HEK293 (cell line): ENCODE data around the gene SEC16A.

Source experiments
- CTCF ChIP-seq: fragments of 450-650 bp; formaldehyde crosslinking; IDR thresholded peaks from 2 replicates; pipeline ENCODE4 v1.5.1; 2016; ENCODE audit warnings: missing biosample characterization, missing genetic modification characterization
- IKZF3 ChIP-seq: fragments of 450-650 bp; IDR thresholded peaks from 2 replicates; pipeline ENCODE4 v1.5.0; 2018; ENCODE audit warnings: missing biosample characterization, mild to moderate bottlenecking, missing genetic modification characterization, moderate library complexity
- KLF8 ChIP-seq: fragments of 450-650 bp; formaldehyde crosslinking; IDR thresholded peaks from 2 replicates; pipeline ENCODE4 v1.5.1; 2016; ENCODE audit warnings: missing biosample characterization, missing genetic modification characterization
- TSHZ1 ChIP-seq: fragments of 450-650 bp; formaldehyde crosslinking; IDR thresholded peaks from 2 replicates; pipeline ENCODE4 v1.5.1; 2016; ENCODE audit warnings: missing biosample characterization, missing genetic modification characterization, borderline replicate concordance
- ZBTB44 ChIP-seq: fragments of 450-650 bp; IDR thresholded peaks from 2 replicates; pipeline ENCODE4 v1.5.1; 2018; ENCODE audit warnings: missing biosample characterization, mild to moderate bottlenecking, missing genetic modification characterization
- ZNF114 ChIP-seq: fragments of 450-650 bp; formaldehyde crosslinking; IDR thresholded peaks from 2 replicates; pipeline ENCODE4 v1.5.0; 2017; ENCODE audit warnings: missing biosample characterization, missing genetic modification characterization
- ZNF202 ChIP-seq: fragments of 450-650 bp; formaldehyde crosslinking; IDR thresholded peaks from 2 replicates; pipeline ENCODE4 v1.5.1; 2016; ENCODE audit warnings: missing biosample characterization, missing genetic modification characterization, borderline replicate concordance
- ZNF24 ChIP-seq: fragments of 450-650 bp; formaldehyde crosslinking; IDR thresholded peaks from 2 replicates; pipeline ENCODE4 v1.5.1; 2016; ENCODE audit warnings: missing biosample characterization, missing genetic modification characterization
- ZNF266 ChIP-seq: fragments of 450-650 bp; formaldehyde crosslinking; IDR thresholded peaks from 2 replicates; pipeline ENCODE4 v1.5.1; 2016; ENCODE audit warnings: missing biosample characterization, missing genetic modification characterization, low read depth
- ZNF280D ChIP-seq: fragments of 450-650 bp; formaldehyde crosslinking; IDR thresholded peaks from 2 replicates; pipeline ENCODE4 v1.5.1; 2016; ENCODE audit warnings: missing biosample characterization, missing genetic modification characterization
- ZNF350 ChIP-seq: fragments of 450-650 bp; formaldehyde crosslinking; IDR thresholded peaks from 2 replicates; pipeline ENCODE4 v1.5.0; 2017; ENCODE audit warnings: missing biosample characterization, mild to moderate bottlenecking, missing genetic modification characterization
- ZNF677 ChIP-seq: fragments of 450-650 bp; IDR thresholded peaks from 2 replicates; pipeline ENCODE4 v1.5.0; 2018; ENCODE audit warnings: missing biosample characterization, mild to moderate bottlenecking, missing genetic modification characterization, moderate library complexity
- ZNF76 ChIP-seq: fragments of 450-650 bp; formaldehyde crosslinking; IDR thresholded peaks from 2 replicates; pipeline ENCODE4; 2016; ENCODE audit warnings: low read depth, missing biosample characterization, missing genetic modification characterization, borderline replicate concordance

GRCh38 chr9:136505406-136506403, 22.9 kb upstream of the SEC16A start:
- no peak for TF ChIP-seq ZNF202 (tag by site-specific recombination)
- no peak for TF ChIP-seq CTCF (tag by site-specific recombination)
- TF ChIP-seq ZNF76 = no peak
- TF ChIP-seq ZNF280D (tag by site-specific recombination) = no peak
- TF ChIP-seq ZNF24 (tag by site-specific recombination) = no peak
- no peak for TF ChIP-seq TSHZ1 (tag by site-specific recombination)
- TF ChIP-seq ZNF266 (tag by site-specific recombination) = no peak
- TF ChIP-seq ZNF114 (tag by site-specific recombination) = no peak
- TF ChIP-seq ZBTB44 (tag by site-specific recombination) = no peak
- no peak for TF ChIP-seq ZNF677 (tag by site-specific recombination)
- TF ChIP-seq IKZF3 = no peak
- TF ChIP-seq KLF8 (tag by site-specific recombination) = no peak
- TF ChIP-seq ZNF350 (tag by site-specific recombination) = no peak
